Activated naive CD4-positive, alpha-beta T cell treated with anti-CD3 and anti-CD28 coated beads for 36 hours (primary cell): ENCODE measurements around the gene APOL6. TPM values are rescaled to one million over a fixed set of nuclear protein-coding genes. Genes with fewer than 3 reads are reported as not detected.

Experiments
- CTCF ChIA-PET: fragments of 350-600 bp; sonication (Branson Sonifier 250); formaldehyde crosslinking; loops from one replicate; lab custom pipeline; 2021; ENCODE audit warnings: antibody characterized with exemption; lab: Charles Lee
- DNase-seq: peaks from one replicate; pipeline ENCODE4 v3.0.0-alpha.2; 2020
- H3K27ac Mint-ChIP-seq: one replicate; pipeline ENCODE4 v1.8.0; 2021; ENCODE audit warnings: mild to moderate bottlenecking, mixed read lengths
- H3K27me3 Mint-ChIP-seq: one replicate; pipeline ENCODE4 v1.8.0; 2021; ENCODE audit warnings: low read depth, mixed read lengths
- H3K36me3 Mint-ChIP-seq: one replicate; pipeline ENCODE4 v1.8.0; 2021; ENCODE audit warnings: low read depth, mixed read lengths
- H3K4me1 Mint-ChIP-seq: one replicate; pipeline ENCODE4 v1.8.0; 2021; ENCODE audit warnings: low read depth, mixed read lengths
- H3K4me3 Mint-ChIP-seq: one replicate; pipeline ENCODE4 v1.8.0; 2021; ENCODE audit warnings: mild to moderate bottlenecking, moderate library complexity, mixed read lengths
- H3K9me3 Mint-ChIP-seq: one replicate; pipeline ENCODE4 v1.8.0; 2021; ENCODE audit warnings: mixed read lengths
- intact Hi-C: fragments of 100-400 bp; cut with micrococcal nuclease; formaldehyde crosslinking; loops from one replicate; pipeline ENCODE4 v1.15.1; 2023
- total RNA-seq, 2 experiments: library from RNA; stranded (reverse); gene quantifications; one replicate each; pipeline ENCODE4 v1.2.3, GENCODE V29; 2021

Gene APOL6
- total RNA-seq: 10 to 100 TPM; 33.6 to 33.8 TPM

GRCh38 chr22:35648066-35649025 is at the start of gene APOL6:
APOL6 (plus strand) TSS chr22:35648446; CDS start chr22:35656426, 7,980 bp downstream.
- peaks cover 3% of the 10 kb centered on the region for H3K9me3 Mint-ChIP-seq
- H3K27ac Mint-ChIP-seq: peak within 1 kb of the TSS; percentile 100
- H3K4me1 Mint-ChIP-seq: peaks cover 36% of the 10 kb centered on the region
- intact Hi-C loops: loop anchor here (1.0 to 5.0 kb wide), 6 partner anchors 12 to 834 kb away; no protein-coding TSS in a partner anchor
- H3K36me3 Mint-ChIP-seq: peaks cover 33% of the 10 kb centered on the region
- peak; percentile 84 for DNase-seq
- no peaks in the 10 kb centered on the region for H3K27me3 Mint-ChIP-seq
- peak within 1 kb of the TSS; percentile 98 for H3K4me3 Mint-ChIP-seq
- CTCF ChIA-PET: interaction anchor here (0.7 to 1.8 kb wide), 5 partner anchors 12 to 687 kb away, joined by 3 to 13 read pairs (median 5); no protein-coding TSS in a partner anchor

GRCh38 chr22:35599364-35599763 is 48.9 kb upstream of the APOL6 start:
- Mint-ChIP-seq H3K36me3 (no peaks in the 10 kb centered on the region), H3K27me3 (no peaks in the 10 kb centered on the region), H3K4me3 (no peak overlapping the region), H3K4me1 (no peaks in the 10 kb centered on the region), H3K27ac (no peak overlapping the region), H3K9me3 (no peaks in the 10 kb centered on the region)
- intact Hi-C loops: no loop called here
- CTCF ChIA-PET: no interaction called here
- DNase-seq: no peak

GRCh38 chr22:35600476-35600875 is 47.8 kb upstream of the APOL6 start:
- no peaks in the 10 kb centered on the region for H3K27me3 Mint-ChIP-seq
- no peaks in the 10 kb centered on the region for H3K4me1 Mint-ChIP-seq
- H3K4me3 Mint-ChIP-seq: no peak overlapping the region
- CTCF ChIA-PET: no interaction called here
- no peak overlapping the region for H3K27ac Mint-ChIP-seq
- H3K36me3 Mint-ChIP-seq: no peaks in the 10 kb centered on the region
- no peaks in the 10 kb centered on the region for H3K9me3 Mint-ChIP-seq
- intact Hi-C loops: no loop called here
- DNase-seq: no peak

GRCh38 chr22:35601013-35601580 is 47.1 kb upstream of the APOL6 start:
- CTCF ChIA-PET: no interaction called here
- H3K36me3 Mint-ChIP-seq: no peaks in the 10 kb centered on the region
- H3K4me3 Mint-ChIP-seq: no peak overlapping the region
- intact Hi-C loops: no loop called here
- no peaks in the 10 kb centered on the region for H3K27me3 Mint-ChIP-seq
- DNase-seq: no peak
- no peaks in the 10 kb centered on the region for H3K4me1 Mint-ChIP-seq
- no peak overlapping the region for H3K27ac Mint-ChIP-seq
- H3K9me3 Mint-ChIP-seq: no peaks in the 10 kb centered on the region

GRCh38 chr22:35601743-35602615 is 46.3 kb upstream of the APOL6 start:
- intact Hi-C loops: no loop called here
- CTCF ChIA-PET: no interaction called here
- no peak for DNase-seq
- no peaks in the 10 kb centered on the region for H3K27me3 Mint-ChIP-seq
- no peaks in the 10 kb centered on the region for H3K9me3 Mint-ChIP-seq
- no peaks in the 10 kb centered on the region for H3K36me3 Mint-ChIP-seq
- H3K4me1 Mint-ChIP-seq: no peaks in the 10 kb centered on the region
- no peak overlapping the region for H3K4me3 Mint-ChIP-seq
- no peak overlapping the region for H3K27ac Mint-ChIP-seq

- intact Hi-C loops: no loop called here
- CTCF ChIA-PET: no interaction called here
- no peaks in the 10 kb centered on the region for H3K27me3 Mint-ChIP-seq
- H3K27ac Mint-ChIP-seq: no peak overlapping the region
- DNase-seq: no peak
- H3K36me3 Mint-ChIP-seq: no peaks in the 10 kb centered on the region
- H3K4me3 Mint-ChIP-seq: no peak overlapping the region
- H3K9me3 Mint-ChIP-seq: no peaks in the 10 kb centered on the region
- no peaks in the 10 kb centered on the region for H3K4me1 Mint-ChIP-seq
These were observed 43.5 kb upstream of the APOL6 start for GRCh38 chr22:35604621-35605368.

- no peak for DNase-seq
- H3K9me3 Mint-ChIP-seq: no peaks in the 10 kb centered on the region
- intact Hi-C loops: no loop called here
- no peaks in the 10 kb centered on the region for H3K4me1 Mint-ChIP-seq
- CTCF ChIA-PET: no interaction called here
- H3K4me3 Mint-ChIP-seq: no peak overlapping the region
- H3K36me3 Mint-ChIP-seq: no peaks in the 10 kb centered on the region
- no peak overlapping the region for H3K27ac Mint-ChIP-seq
- H3K27me3 Mint-ChIP-seq: peaks cover 3% of the 10 kb centered on the region
These were observed 42.9 kb upstream of the APOL6 start for GRCh38 chr22:35605369-35605680.

- intact Hi-C loops: no loop called here
- Mint-ChIP-seq H3K27ac (no peak overlapping the region), H3K36me3 (no peaks in the 10 kb centered on the region), H3K4me3 (no peak overlapping the region), H3K4me1 (no peaks in the 10 kb centered on the region), H3K9me3 (no peaks in the 10 kb centered on the region), H3K27me3 (peaks cover 3% of the 10 kb centered on the region)
- no peak for DNase-seq
- CTCF ChIA-PET: no interaction called here
These were observed 42.3 kb upstream of the APOL6 start for GRCh38 chr22:35605851-35606481.

- DNase-seq: no peak
- CTCF ChIA-PET: no interaction called here
- Mint-ChIP-seq H3K27ac (no peak overlapping the region), H3K4me1 (no peaks in the 10 kb centered on the region), H3K9me3 (no peaks in the 10 kb centered on the region), H3K27me3 (peaks cover 3% of the 10 kb centered on the region), H3K4me3 (no peak overlapping the region), H3K36me3 (no peaks in the 10 kb centered on the region)
- intact Hi-C loops: no loop called here
These were observed 41.3 kb upstream of the APOL6 start for GRCh38 chr22:35606916-35607315.

GRCh38 chr22:35608088-35608487 is 40.2 kb upstream of the APOL6 start:
- H3K27me3 Mint-ChIP-seq: peaks cover 3% of the 10 kb centered on the region
- CTCF ChIA-PET: no interaction called here
- H3K4me3 Mint-ChIP-seq: no peak overlapping the region
- H3K36me3 Mint-ChIP-seq: no peaks in the 10 kb centered on the region
- intact Hi-C loops: no loop called here
- no peaks in the 10 kb centered on the region for H3K4me1 Mint-ChIP-seq
- H3K27ac Mint-ChIP-seq: no peak overlapping the region
- H3K9me3 Mint-ChIP-seq: no peaks in the 10 kb centered on the region
- no peak for DNase-seq

GRCh38 chr22:35609261-35609660 is 39.0 kb upstream of the APOL6 start:
- Mint-ChIP-seq H3K36me3 (no peaks in the 10 kb centered on the region), H3K4me3 (no peak overlapping the region), H3K4me1 (no peaks in the 10 kb centered on the region), H3K27ac (no peak overlapping the region), H3K9me3 (no peaks in the 10 kb centered on the region), H3K27me3 (peaks cover 3% of the 10 kb centered on the region)
- DNase-seq: no peak
- intact Hi-C loops: no loop called here
- CTCF ChIA-PET: interaction anchor here (0.7 to 3.0 kb wide), 2 partner anchors 12 to 263 kb away, joined by 5 to 10 read pairs; no protein-coding TSS in a partner anchor
